Large intestine (tissue), 3 donors: ENCODE measurements around the gene RHOB. TPM values are rescaled to one million over a fixed set of nuclear protein-coding genes. Genes with fewer than 3 reads are reported as not detected.
"Not testable (repeated sequence)": the region's sequence is repeated elsewhere in the genome, so short reads cannot be mapped to it uniquely, and the experiment has no call there.

Source experiments
- DNase-seq, 2 donors: peaks; one replicate each; pipeline versions ENCODE4 v3.0.0 to v3.0.0-alpha.2; 2013
- H3K27ac ChIP-seq: one replicate; pipeline ENCODE4 v1.5.1; 2013; ENCODE audit warnings: low read length
- H3K27me3 ChIP-seq: 2 replicates; pipeline ENCODE4 v1.6.1; 2013; ENCODE audit warnings: low read length; ENCODE audit not compliant: control insufficient read depth, insufficient read depth
- H3K36me3 ChIP-seq: 2 replicates; pipeline ENCODE4 v1.6.1; 2013; ENCODE audit warnings: low read length; ENCODE audit not compliant: control insufficient read depth, insufficient read depth
- H3K4me1 ChIP-seq: one replicate; pipeline ENCODE4 v1.6.1; 2013; ENCODE audit warnings: low read length; ENCODE audit not compliant: control insufficient read depth, insufficient read depth
- H3K4me3 ChIP-seq: one replicate; pipeline ENCODE4 v1.5.1; 2013; ENCODE audit warnings: low read length
- H3K9me3 ChIP-seq: one replicate; pipeline ENCODE4 v1.6.1; 2013; ENCODE audit warnings: mild to moderate bottlenecking, low read depth, low read length, moderate library complexity; ENCODE audit not compliant: control insufficient read depth
- WGBS: methylation state at CpG from one replicate; pipeline ENCODE4 v1.1.5; 2013; ENCODE audit warnings: low lambda C conversion rate; ENCODE audit not compliant: insufficient coverage; 5-methylcytosine and 5-hydroxymethylcytosine counted together
- polyA plus RNA-seq: library from polyadenylated mRNA; unstranded; fragments of 120-200 nt; gene quantifications from one replicate; pipeline ENCODE4 v1.2.1, GENCODE V29; 2013

The RHOB gene
- polyA plus RNA-seq, 1 donor = 94.6 TPM

DNA sequence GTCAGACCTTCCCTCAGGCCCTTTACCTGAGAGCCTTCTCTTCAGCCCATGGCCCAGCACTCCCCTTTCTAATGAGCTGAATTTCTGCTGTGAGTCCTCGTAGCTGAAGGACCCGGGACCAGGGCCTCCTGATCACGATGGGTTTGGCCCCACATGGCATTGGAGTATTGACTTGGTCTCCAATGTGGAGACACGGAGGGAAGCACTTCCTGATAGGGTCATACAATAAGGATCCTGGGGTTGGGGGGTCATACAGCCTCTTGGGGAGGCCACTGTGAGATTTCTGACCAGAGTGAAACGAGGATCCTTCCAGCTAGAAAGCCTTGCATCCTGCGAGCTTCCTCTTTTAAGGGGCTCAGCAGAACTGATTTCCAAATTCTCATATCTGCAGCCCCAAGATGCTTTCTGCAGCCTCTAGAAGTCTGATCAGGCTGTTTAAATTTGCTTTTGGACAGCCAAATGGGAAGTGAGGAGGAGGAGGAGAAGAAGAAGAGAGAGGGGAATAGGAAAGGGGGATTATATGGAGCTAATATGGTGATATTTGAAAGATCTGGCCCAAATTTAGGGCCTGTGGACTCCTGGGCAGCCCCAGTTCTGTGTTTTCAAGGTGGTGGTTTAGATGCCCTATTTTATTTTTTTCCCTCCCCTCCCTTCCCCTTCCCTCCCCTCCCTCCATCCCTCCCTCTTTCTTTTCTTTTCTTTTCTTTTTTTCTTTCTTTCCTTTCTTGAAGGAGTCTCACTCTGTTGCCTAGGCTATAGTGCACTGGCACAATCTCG is 38.9 kb downstream of the RHOB start:
- H3K36me3 ChIP-seq = no peaks in the 10 kb centered on the region
- H3K27ac ChIP-seq = no peak overlapping the region
- H3K27me3 ChIP-seq = no peaks in the 10 kb centered on the region
- H3K9me3 ChIP-seq = no peaks in the 10 kb centered on the region
- DNase-seq = no peak
- H3K4me3 ChIP-seq = no peak overlapping the region
- WGBS = no CpG with 5 or more reads among the region's 7 CpGs
- H3K4me1 ChIP-seq = no peaks in the 10 kb centered on the region

DNA sequence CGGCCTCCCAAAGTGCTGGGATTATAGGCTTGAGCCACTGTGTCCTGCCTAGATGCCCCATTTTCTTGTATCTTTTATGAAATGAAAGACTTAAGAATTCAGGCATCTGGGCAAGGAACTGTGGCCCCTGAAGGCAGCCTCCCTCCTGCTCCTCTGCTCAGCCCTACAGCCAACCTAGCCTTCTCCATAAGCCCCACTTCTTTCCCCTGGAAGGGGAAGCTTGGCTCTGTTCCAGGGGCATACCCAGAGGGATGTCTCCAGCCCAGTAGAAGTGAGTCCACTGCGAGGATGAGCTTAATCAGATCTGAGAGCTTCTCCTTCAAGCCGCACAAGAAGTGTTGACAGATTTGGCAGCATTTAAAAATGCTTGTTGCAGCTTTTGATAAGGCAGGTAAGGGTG is 39.7 kb downstream of the RHOB start:
- Histone ChIP-seq H3K36me3 (no peaks in the 10 kb centered on the region), H3K9me3 (no peaks in the 10 kb centered on the region), H3K27me3 (no peaks in the 10 kb centered on the region), H3K4me1 (no peaks in the 10 kb centered on the region), H3K4me3 (no peak overlapping the region), H3K27ac (no peak overlapping the region)
- WGBS = no CpG with 5 or more reads among the region's 3 CpGs
- DNase-seq = no peak

DNA sequence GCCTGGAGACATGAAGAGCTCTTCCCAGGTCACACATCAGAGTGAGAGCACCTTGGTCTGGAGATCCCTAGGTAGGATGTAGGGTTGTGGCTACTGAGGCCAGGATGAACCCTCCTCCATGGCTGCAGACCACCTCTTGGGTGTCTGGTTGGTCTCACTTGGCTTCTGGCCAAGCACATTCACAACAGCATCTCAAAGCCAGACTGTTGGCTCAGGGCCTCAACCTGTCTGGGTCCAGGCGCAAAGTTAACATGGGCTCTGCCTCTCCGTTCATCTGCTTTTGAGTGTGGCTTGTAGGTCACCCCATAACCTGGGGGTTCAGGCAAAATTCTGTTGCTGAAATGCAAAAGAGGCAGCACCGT is 40.1 kb downstream of the RHOB start:
- WGBS = no CpG with 5 or more reads among the region's 3 CpGs
- no peak for DNase-seq
- H3K27me3 ChIP-seq = no peaks in the 10 kb centered on the region
- no peak overlapping the region for H3K4me3 ChIP-seq
- H3K9me3 ChIP-seq = no peaks in the 10 kb centered on the region
- no peaks in the 10 kb centered on the region for H3K36me3 ChIP-seq
- H3K4me1 ChIP-seq = no peaks in the 10 kb centered on the region
- H3K27ac ChIP-seq = no peak overlapping the region

DNA sequence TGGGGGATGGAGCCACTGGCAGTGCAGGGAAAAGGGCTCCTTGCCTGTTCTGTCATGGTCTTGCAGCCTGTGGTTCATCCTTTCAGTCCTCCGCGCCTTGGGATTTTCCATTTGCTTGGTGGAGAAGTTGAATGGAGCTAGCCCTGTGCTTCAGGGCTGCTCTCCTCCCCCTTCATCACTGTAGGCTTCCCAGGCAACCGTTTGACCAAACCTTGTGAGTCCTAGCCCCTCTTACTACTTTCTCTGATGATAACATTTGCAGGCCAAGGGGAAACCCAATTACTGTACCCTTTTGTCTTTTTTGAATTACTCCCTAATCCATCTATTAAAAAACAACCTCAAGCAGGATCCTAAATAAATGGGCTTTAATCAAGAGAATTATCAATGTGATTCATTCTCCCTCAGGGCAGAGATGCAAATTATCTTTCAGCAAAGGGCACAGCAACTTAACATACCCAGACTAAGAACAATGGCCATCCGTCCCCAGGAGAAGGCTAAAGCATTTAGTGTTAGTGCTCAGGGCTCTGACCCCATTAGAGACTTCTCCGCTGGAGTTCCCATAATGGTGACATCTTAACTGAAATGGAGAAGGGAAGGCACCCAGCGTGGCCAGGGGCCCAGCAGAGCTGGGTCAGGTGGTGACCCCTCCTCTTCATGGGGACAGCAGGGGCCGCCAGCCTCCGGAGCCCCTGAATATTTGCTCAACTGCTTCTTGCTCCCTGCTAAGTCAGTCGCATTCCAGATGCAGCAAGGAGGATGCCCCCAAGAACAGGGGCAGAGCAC is 40.7 kb downstream of the RHOB start:
- Histone ChIP-seq H3K4me3 (no peak overlapping the region), H3K27me3 (no peaks in the 10 kb centered on the region), H3K36me3 (no peaks in the 10 kb centered on the region), H3K27ac (no peak overlapping the region), H3K4me1 (no peaks in the 10 kb centered on the region), H3K9me3 (no peaks in the 10 kb centered on the region)
- WGBS = no CpG with 5 or more reads among the region's 9 CpGs
- DNase-seq = no peak

DNA sequence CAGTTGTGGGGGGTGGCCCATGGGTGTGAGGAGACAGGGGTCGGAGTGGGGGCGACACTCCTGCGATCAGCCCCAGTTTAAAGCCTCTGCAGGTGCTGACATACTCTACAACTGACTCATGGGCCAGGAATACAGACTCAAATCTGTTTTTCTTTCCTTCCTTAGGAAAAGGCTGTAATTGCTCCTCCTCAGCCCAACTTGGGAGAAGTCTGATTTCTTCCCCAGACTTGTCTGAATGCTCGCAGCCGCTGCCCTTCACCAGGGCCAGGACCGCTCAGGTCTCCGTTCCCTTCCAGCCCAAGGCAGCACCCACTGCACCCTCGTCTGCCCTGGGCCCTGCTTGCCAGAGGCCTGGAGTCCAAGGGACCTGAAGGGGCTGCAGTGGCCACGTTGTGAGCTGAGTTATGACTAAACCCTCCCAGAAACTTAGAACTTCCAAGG is 41.3 kb downstream of the RHOB start:
- Histone ChIP-seq H3K27me3 (no peaks in the 10 kb centered on the region), H3K4me3 (no peak overlapping the region), H3K36me3 (no peaks in the 10 kb centered on the region), H3K9me3 (no peaks in the 10 kb centered on the region), H3K4me1 (no peaks in the 10 kb centered on the region), H3K27ac (no peak overlapping the region)
- WGBS = no CpG with 5 or more reads among the region's 9 CpGs
- no peak for DNase-seq

- no peak for DNase-seq
- WGBS = no CpG with 5 or more reads among the region's 5 CpGs
- Histone ChIP-seq H3K4me1 (no peaks in the 10 kb centered on the region), H3K36me3 (no peaks in the 10 kb centered on the region), H3K4me3 (no peak overlapping the region), H3K9me3 (no peaks in the 10 kb centered on the region), H3K27ac (no peak overlapping the region), H3K27me3 (no peaks in the 10 kb centered on the region)
These were observed 41.9 kb downstream of the RHOB start for GRCh38 chr2:20488782-20489181.

DNA sequence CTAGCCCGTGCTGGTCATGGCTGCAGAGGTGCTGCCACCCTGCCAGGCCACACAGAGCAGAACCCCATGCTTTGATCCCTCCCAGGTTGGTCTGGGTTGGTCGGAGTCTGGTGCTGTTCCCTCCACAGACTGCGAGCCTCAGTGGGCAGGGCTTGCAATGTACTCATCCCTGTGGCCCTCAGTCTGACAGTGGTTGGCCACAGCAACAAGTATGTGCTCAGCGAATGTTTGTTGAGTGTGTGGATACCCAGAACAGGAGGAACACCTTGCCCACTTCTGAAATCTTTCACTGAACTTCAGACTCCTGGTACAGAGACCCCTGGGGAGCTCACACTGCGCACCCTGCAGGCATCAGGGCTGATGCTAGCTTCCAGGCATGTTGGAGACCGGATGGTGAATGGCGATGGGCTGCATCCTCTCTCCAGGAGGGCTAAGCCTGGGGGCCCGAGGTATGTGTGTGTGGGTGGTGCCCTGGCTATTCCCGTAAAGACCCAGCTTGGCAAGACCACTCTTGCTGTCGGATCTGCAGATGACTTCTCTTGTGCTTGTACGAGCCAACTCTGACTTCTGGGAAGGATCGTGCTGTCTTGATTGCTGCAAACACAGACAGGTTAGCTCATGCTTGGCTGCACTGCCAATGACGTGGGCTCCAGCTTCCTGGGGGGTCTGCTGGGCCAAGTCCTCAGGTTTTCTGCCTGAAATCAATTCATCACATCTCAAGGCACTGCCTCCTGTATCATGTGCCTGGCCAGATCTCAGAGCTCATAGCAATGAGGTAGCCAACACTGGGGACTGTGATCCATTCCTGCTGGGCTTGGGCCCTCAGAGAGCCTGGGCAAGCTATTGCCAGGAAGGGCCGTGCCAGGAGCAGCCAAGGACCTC is 43.7 kb downstream of the RHOB start:
- no peak overlapping the region for H3K4me3 ChIP-seq
- H3K27ac ChIP-seq = no peak overlapping the region
- no peaks in the 10 kb centered on the region for H3K36me3 ChIP-seq
- H3K4me1 ChIP-seq = no peaks in the 10 kb centered on the region
- H3K9me3 ChIP-seq = no peaks in the 10 kb centered on the region
- no CpG with 5 or more reads among the region's 14 CpGs for WGBS
- peak; percentile 29 to 39 for DNase-seq
- H3K27me3 ChIP-seq = no peaks in the 10 kb centered on the region

DNA sequence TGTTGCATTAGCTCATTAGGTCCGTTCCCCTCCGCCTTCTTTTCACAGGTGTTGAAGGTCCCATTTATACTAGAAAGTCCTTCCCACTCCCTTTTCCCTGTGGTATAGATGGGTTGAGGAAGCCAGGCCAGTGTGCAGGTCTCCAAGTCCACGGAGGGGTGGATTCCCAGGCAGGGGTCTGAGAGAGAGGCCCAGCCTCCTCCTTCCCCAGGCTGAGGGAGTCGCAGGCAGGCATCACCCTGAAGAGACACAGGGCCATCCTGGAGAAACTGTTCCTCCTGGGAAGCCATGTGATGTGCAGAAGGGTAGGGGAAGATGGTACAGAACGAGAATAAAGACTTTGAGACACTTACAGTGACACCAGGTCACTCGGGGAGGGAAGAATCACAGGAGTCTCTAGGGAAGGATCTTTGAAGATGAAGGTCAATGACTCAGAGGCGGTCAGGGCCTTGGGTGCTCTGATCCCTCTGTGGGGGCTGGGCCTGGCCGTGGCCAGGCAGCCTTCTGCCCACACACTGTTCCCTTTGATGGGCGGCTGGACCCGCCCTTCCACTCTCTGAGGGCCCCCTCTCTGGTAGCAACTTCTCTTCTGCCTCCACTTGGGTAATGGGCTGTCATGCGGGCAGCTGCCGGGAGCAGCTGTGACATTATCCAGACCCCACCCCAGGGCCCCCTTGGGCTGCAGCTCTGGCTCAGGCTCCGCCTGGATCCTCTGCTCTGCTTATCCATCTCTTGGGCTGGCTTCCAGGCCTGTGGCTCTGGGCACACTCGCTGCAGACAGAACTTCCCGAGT is 45.1 kb downstream of the RHOB start:
- no peak overlapping the region for H3K27ac ChIP-seq

GRCh38 chr2:20493095-20493494 is 46.2 kb downstream of the RHOB start:
- not testable (repeated sequence) for H3K27ac ChIP-seq, H3K4me3 ChIP-seq, H3K4me1 ChIP-seq, DNase-seq, H3K9me3 ChIP-seq, H3K27me3 ChIP-seq, H3K36me3 ChIP-seq
- 100% methylated on average over 1 of the region's 3 CpGs for WGBS

More for the DNA sequence above, 45.1 kb downstream of the RHOB start:
- Histone ChIP-seq H3K4me3 (no peak overlapping the region), H3K27me3 (no peaks in the 10 kb centered on the region), H3K9me3 (no peaks in the 10 kb centered on the region), H3K4me1 (no peaks in the 10 kb centered on the region), H3K36me3 (no peaks in the 10 kb centered on the region)
- DNase-seq = peak in 1 of 2 donors; percentile 22
- WGBS = no CpG with 5 or more reads among the region's 15 CpGs
